D721Med (cell line): ENCODE data around the gene MNS1.
"Not testable (repeated sequence)": the region's sequence is repeated elsewhere in the genome, so short reads cannot be mapped to it uniquely, and the experiment has no call there.

ENCODE experiments used
- DNase-seq: peaks from one replicate; pipeline ENCODE4 v3.0.0; 2011; ENCODE audit warnings: low spot score; ENCODE audit not compliant: insufficient read length
- FAIRE-seq: peaks from 2 replicates; lab custom pipeline; 2011; peaks lifted over from hg19 to GRCh38; lab: Jason Lieb, UNC
- TF ChIP-seq, protein P1 (sequence below): IDR thresholded peaks from 2 replicates; pipeline ENCODE4 v1.5.1; 2012; ENCODE audit warnings: mild to moderate bottlenecking, control low read depth; ENCODE audit not compliant: insufficient read depth; ENCODE audit errors: missing control alignments

MNS1 gene

DNA sequence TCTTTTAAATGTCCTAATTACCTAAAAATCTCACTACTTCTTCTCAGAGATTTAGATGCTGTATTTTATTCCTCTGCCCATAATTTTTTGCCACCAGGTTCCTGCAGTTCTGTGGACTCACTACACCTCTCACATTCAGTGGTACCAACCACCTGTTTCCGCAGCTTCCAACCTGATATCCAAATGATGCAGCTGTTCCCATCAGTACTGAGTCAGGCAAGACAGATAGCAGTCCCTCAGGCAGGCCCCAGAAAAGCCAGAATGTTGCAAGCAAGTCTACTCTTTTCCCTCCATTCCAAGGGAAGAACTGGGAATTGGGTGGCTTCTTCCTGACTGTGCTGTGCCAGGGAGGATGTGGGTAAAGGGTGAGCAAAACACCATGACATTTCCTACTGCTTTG lies 39.0 kb downstream of the MNS1 start:
- TF ChIP-seq, protein P1, sequence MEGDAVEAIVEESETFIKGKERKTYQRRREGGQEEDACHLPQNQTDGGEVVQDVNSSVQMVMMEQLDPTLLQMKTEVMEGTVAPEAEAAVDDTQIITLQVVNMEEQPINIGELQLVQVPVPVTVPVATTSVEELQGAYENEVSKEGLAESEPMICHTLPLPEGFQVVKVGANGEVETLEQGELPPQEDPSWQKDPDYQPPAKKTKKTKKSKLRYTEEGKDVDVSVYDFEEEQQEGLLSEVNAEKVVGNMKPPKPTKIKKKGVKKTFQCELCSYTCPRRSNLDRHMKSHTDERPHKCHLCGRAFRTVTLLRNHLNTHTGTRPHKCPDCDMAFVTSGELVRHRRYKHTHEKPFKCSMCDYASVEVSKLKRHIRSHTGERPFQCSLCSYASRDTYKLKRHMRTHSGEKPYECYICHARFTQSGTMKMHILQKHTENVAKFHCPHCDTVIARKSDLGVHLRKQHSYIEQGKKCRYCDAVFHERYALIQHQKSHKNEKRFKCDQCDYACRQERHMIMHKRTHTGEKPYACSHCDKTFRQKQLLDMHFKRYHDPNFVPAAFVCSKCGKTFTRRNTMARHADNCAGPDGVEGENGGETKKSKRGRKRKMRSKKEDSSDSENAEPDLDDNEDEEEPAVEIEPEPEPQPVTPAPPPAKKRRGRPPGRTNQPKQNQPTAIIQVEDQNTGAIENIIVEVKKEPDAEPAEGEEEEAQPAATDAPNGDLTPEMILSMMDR = no peak
- no peak for FAIRE-seq
- no peak for DNase-seq

GRCh38 chr15:56425276-56425675 lies 39.7 kb downstream of the MNS1 start:
- TF ChIP-seq, protein P1 = no peak
- DNase-seq (no peak), FAIRE-seq (no peak)

- FAIRE-seq = peak; percentile 61
Measured at GRCh38 chr15:56413114-56413733, 51.7 kb downstream of the MNS1 start.

DNA sequence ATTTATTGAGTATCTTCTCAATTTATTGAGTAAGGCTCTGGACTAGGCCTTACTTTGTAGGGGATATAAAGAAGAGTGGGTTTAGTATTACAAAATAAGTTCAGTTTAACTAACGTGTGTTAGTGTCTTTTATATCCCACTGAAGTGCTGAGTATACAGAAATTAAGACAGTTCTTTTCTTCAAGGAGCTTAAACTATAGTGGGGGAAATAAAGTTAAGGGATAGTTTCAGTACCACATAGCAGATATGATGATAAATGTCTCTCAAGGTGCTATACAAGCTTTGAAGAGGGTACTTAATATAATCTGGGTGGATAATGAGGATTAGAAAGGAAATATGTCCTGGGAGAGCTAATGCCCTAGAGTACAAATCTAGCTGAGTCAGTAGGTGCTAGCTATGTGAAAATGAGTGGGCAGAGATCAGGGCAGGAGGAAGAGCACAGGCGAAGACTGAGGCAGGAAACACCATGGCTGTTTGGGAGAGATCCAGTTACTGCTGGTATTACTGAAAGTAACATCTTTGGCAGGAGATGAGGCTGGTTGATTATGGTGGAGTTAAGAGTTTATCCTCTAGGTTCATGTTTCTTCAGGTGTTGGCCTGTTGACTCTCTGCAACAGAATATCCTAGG lies 53.7 kb downstream of the MNS1 start:
- TF ChIP-seq, protein P1 = no peak
- FAIRE-seq (peak; percentile 99), DNase-seq (no peak)

More at GRCh38 chr15:56413114-56413733, 51.7 kb downstream of the MNS1 start:
- DNase-seq = not testable (repeated sequence)

- TF ChIP-seq, protein P1 = no peak
- FAIRE-seq = peak; percentile 66
- DNase-seq = no peak
Measured at GRCh38 chr15:56410721-56411120, 54.2 kb downstream of the MNS1 start.

GRCh38 chr15:56399209-56399608 lies 65.7 kb downstream of the MNS1 start:
- not testable (repeated sequence) for DNase-seq

GRCh38 chr15:56397325-56397724 lies 67.6 kb downstream of the MNS1 start:
- DNase-seq, FAIRE-seq: not testable (repeated sequence)

More at GRCh38 chr15:56399209-56399608, 65.7 kb downstream of the MNS1 start:
- not testable (repeated sequence) for FAIRE-seq

GRCh38 chr15:56394909-56395308 lies 70.0 kb downstream of the MNS1 start:
- DNase-seq (no peak), FAIRE-seq (no peak)
- TF ChIP-seq, protein P1 = no peak
